OCI-LY7 (cell line): ENCODE measurements around the gene NCOA5. TPM values are rescaled to one million over a fixed set of nuclear protein-coding genes. Genes with fewer than 3 reads are reported as not detected.

Experiments used
- BruUV-seq: library from RNA; stranded (reverse); fragments of 400-500 nt; replicated peaks from 2 replicates; lab custom pipeline; 2021; lab: Mats Ljungman, UMichigan
- CTCF ChIA-PET: fragments of 300-600 bp; sonication (Branson Sonifier 250); formaldehyde crosslinking; loops from one replicate; lab custom pipeline; 2022; ENCODE audit warnings: antibody characterized with exemption; ENCODE audit not compliant: unreplicated experiment; lab: Charles Lee
- POLR2A ChIA-PET: fragments of 300-600 bp; sonication (Branson Sonifier 250); formaldehyde crosslinking; loops from one replicate; lab custom pipeline; 2022; ENCODE audit warnings: antibody characterized with exemption; lab: Charles Lee
- DNase-seq: peaks from one replicate; pipeline ENCODE4 v3.0.0-alpha.2; 2015; ENCODE audit warnings: low spot score
- H2AFZ ChIP-seq: fragments of 200-600 bp; sonication (generic), shearing (Covaris generic); 2 replicates; pipeline ENCODE4 v1.6.1; 2014; ENCODE audit warnings: mild to moderate bottlenecking, antibody characterized with exemption, low read length, moderate library complexity
- H3K27ac ChIP-seq: fragments of 200-600 bp; sonication (generic); 2 replicates; pipeline ENCODE4 v1.5.1; 2014; ENCODE audit warnings: mixed run types, low read depth, mild to moderate bottlenecking, moderate library complexity, low read length, inconsistent platforms; ENCODE audit not compliant: poor library complexity, severe bottlenecking
- H3K36me3 ChIP-seq: fragments of 200-600 bp; sonication (generic); 2 replicates; pipeline ENCODE4 v1.6.1; 2014; ENCODE audit warnings: mild to moderate bottlenecking, antibody characterized with exemption, low read length, moderate library complexity, mixed read lengths; ENCODE audit not compliant: insufficient read depth
- H3K4me1 ChIP-seq: fragments of 200-600 bp; sonication (generic); 2 replicates; pipeline ENCODE4 v1.5.1; 2014; ENCODE audit warnings: mild to moderate bottlenecking, low read length; ENCODE audit not compliant: insufficient read depth, poor library complexity, severe bottlenecking
- H3K4me2 ChIP-seq: fragments of 200-600 bp; sonication (generic); 2 replicates; pipeline ENCODE4 v1.6.1; 2014; ENCODE audit warnings: mild to moderate bottlenecking, low read length
- H3K4me3 ChIP-seq: fragments of 200-600 bp; sonication (generic); 2 replicates; pipeline ENCODE4 v1.5.1; 2014; ENCODE audit warnings: mild to moderate bottlenecking, low read depth, low read length; ENCODE audit not compliant: poor library complexity, severe bottlenecking
- H3K79me2 ChIP-seq: fragments of 200-600 bp; sonication (generic); 2 replicates; pipeline ENCODE4 v1.6.1; 2016; ENCODE audit warnings: low read depth, mild to moderate bottlenecking, low read length, moderate library complexity, mixed read lengths; ENCODE audit not compliant: insufficient read depth
- H3K9me2 ChIP-seq: fragments of 200-600 bp; sonication (generic); 2 replicates; pipeline ENCODE4 v1.6.1; 2016; ENCODE audit warnings: mild to moderate bottlenecking, low read length, mixed read lengths; ENCODE audit not compliant: insufficient read depth
- H3K9me3 ChIP-seq: fragments of 200-600 bp; sonication (generic); 2 replicates; pipeline ENCODE4 v1.6.1; 2014; ENCODE audit warnings: mild to moderate bottlenecking, mixed run types, low read length, mixed read lengths
- H4K20me1 ChIP-seq: fragments of 200-600 bp; sonication (generic); 2 replicates; pipeline ENCODE4 v1.6.1; 2014; ENCODE audit warnings: mild to moderate bottlenecking, antibody characterized with exemption, low read length, moderate library complexity, mixed read lengths; ENCODE audit not compliant: insufficient read depth
- EZH2phosphoT487 ChIP-seq: fragments of 200-600 bp; sonication (generic); IDR thresholded peaks from 2 replicates; pipeline ENCODE4 v1.6.1; 2018; ENCODE audit warnings: low read depth, borderline replicate concordance, mild to moderate bottlenecking, mixed run types, antibody characterized with exemption, low read length, moderate library complexity, mixed read lengths
- intact Hi-C: fragments of 100-400 bp; cut with micrococcal nuclease; formaldehyde crosslinking; loops from one replicate; pipeline ENCODE4 v1.10.0; 2022; ENCODE audit not compliant: unreplicated experiment
- total RNA-seq, 2 experiments: library from RNA; depleted of rRNA in 1 of 2; stranded (reverse); fragments of >200 nt in 1 of 2; shearing (Covaris generic) in 1 of 2; gene quantifications; 2 replicates each; pipeline ENCODE4 v1.2.3, GENCODE V29; 2014 to 2022
- TF ChIP-seq, protein P1 (sequence below): fragments of 200-600 bp; sonication (generic); conservative IDR thresholded peaks from 2 replicates; pipeline ENCODE4 v1.5.1; 2014; ENCODE audit warnings: mild to moderate bottlenecking, antibody characterized with exemption, low read length, moderate library complexity, mixed read lengths

NCOA5 gene
- total RNA-seq, 2 experiments from 2014 or later = 23.4 to 33.7 TPM

DNA sequence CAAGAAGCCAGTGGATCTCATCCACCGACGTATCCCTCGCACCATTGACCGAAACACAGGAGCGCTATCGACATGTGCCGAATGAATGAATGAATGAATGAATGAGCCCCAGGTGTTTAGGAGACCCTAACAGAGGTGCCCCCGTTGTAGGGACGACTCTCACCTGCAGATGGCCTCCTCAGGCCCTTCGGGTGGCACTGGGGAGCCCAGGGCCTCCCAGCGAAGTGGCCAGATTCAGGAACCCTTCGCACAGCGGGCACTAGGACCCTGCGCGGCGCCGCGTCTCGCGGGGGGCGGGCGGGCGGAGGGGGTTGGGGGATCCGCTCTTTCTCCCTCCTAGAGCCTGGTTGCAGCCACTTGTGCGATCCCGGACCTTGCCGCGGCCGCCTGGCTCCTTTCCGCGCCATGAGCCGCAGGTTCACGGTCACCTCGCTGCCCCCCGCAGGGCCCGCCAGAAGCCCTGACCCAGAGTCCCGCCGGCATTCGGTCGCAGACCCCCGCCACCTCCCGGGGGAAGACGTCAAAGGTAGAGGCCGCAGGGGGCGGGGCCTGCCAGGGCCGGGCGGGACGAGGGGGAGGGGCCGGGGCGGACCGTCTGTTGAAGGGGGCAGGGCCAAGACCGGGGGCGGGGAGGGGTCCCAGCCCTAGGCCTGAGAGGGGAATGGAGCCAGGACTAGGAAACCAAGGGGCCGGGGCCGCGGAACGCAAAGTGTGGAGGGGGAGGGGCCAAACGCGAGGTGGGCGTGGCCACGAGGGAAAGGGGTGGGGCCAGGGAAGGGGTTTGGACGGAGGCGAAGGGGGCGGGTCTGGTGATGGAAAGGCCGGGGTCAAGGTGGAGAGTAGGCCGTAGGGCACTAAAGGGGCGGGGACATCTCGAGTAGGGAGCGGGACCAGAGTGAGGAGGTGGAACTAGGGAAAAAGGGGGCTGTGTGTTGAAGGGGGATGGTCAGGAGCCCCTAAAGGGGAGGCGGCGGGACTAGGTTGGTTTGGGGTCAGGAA is 68.1 kb downstream of the NCOA5 start:
- H3K9me2 ChIP-seq = no peaks in the 10 kb centered on the region
- POLR2A ChIA-PET = interaction anchor here (0.6 kb wide), 1 partner anchor 39 kb away, joined by 3 read pairs; no protein-coding TSS in a partner anchor
- intact Hi-C loops = loop anchor here (1.0 to 5.0 kb wide), 4 partner anchors 49 to 326 kb away; partner anchors contain the start of genes NCOA5 and ZNF335
- CTCF ChIA-PET = interaction anchor here (1.0 kb wide), 1 partner anchor 16 kb away, joined by 3 read pairs; no protein-coding TSS in a partner anchor
- no peaks in the 10 kb centered on the region; the same call in 1 of the 2 replicates for H4K20me1 ChIP-seq
- H3K9me3 ChIP-seq = peaks cover 9% of the 10 kb centered on the region; the same call in 1 of the 2 replicates
- peak overlapping the region; percentile 80 for H3K4me2 ChIP-seq
- TF ChIP-seq, protein P1, sequence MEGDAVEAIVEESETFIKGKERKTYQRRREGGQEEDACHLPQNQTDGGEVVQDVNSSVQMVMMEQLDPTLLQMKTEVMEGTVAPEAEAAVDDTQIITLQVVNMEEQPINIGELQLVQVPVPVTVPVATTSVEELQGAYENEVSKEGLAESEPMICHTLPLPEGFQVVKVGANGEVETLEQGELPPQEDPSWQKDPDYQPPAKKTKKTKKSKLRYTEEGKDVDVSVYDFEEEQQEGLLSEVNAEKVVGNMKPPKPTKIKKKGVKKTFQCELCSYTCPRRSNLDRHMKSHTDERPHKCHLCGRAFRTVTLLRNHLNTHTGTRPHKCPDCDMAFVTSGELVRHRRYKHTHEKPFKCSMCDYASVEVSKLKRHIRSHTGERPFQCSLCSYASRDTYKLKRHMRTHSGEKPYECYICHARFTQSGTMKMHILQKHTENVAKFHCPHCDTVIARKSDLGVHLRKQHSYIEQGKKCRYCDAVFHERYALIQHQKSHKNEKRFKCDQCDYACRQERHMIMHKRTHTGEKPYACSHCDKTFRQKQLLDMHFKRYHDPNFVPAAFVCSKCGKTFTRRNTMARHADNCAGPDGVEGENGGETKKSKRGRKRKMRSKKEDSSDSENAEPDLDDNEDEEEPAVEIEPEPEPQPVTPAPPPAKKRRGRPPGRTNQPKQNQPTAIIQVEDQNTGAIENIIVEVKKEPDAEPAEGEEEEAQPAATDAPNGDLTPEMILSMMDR = peak; percentile 46; the same call in 1 of the 2 replicates
- no peak for TF ChIP-seq EZH2phosphoT487
- no peaks in the 10 kb centered on the region for H3K79me2 ChIP-seq
- peak overlapping the region; percentile 48; the same call in 1 of the 2 replicates for H2AFZ ChIP-seq
- DNase-seq = peak; percentile 92
- no peaks in the 10 kb centered on the region for H3K36me3 ChIP-seq
- peak overlapping the region; percentile 75 for H3K4me3 ChIP-seq
- no TSS peak for BruUV-seq
- peak overlapping the region; percentile 49 for H3K27ac ChIP-seq
- peaks cover 18% of the 10 kb centered on the region for H3K4me1 ChIP-seq

DNA sequence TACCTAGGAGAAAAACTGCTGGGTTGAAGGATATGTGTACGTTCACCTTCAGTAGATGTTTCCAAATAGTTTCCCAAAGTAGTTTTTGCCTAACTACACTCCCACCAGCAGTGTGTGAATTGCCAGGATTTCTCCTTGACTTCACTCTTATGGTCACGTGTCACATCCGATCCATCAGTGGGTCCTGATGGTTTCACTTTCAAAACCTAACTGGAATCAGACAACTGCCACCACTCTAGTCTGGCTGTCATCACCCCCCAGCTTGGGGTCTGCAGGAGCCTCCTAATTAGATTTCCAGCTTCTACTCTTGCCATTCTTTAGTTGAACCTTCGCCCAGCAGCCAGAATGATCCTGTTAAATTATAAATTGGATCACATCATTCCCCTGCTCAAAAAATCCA is 69.2 kb downstream of the NCOA5 start:
- Histone ChIP-seq H4K20me1 (no peaks in the 10 kb centered on the region; the same call in 1 of the 2 replicates), H3K4me3 (peak overlapping the region; percentile 75), H3K27ac (peak overlapping the region; percentile 8), H3K9me2 (no peaks in the 10 kb centered on the region), H3K4me1 (peaks cover 18% of the 10 kb centered on the region), H3K36me3 (no peaks in the 10 kb centered on the region), H3K9me3 (peaks cover 9% of the 10 kb centered on the region; the same call in 1 of the 2 replicates), H3K79me2 (no peaks in the 10 kb centered on the region), H3K4me2 (peak overlapping the region; percentile 80), H2AFZ (no peak overlapping the region; the same call in 1 of the 2 replicates)
- intact Hi-C loops = loop anchor here (5.0 kb wide), 3 partner anchors 48 to 327 kb away; partner anchors contain the start of gene ZNF335
- ChIA-PET POLR2A (no interaction called here), CTCF (no interaction called here)
- no TSS peak for BruUV-seq
- TF ChIP-seq, protein P1 = no peak
- no peak for TF ChIP-seq EZH2phosphoT487
- peak; percentile 38 for DNase-seq
